Neural cell (in vitro differentiated cells): Measurements from ENCODE around the gene COLEC11. TPM values are rescaled to one million over a fixed set of nuclear protein-coding genes. Genes with fewer than 3 reads are reported as not detected.

Experiments
- H2AFZ ChIP-seq: fragments of 200-600, 300-800 bp; sonication (generic), shearing (Covaris generic); 2 replicates; pipeline ENCODE4 v1.6.0; 2014; ENCODE audit warnings: low read depth, mild to moderate bottlenecking, antibody characterized with exemption, low read length, moderate library complexity
- H3F3A ChIP-seq: fragments of 200-600 bp; shearing (Covaris generic); 2 replicates; pipeline ENCODE4 v1.6.1; 2016; ENCODE audit warnings: mild to moderate bottlenecking, moderate library complexity, mixed read lengths, antibody characterized with exemption, low read length; ENCODE audit not compliant: insufficient read depth, poor library complexity, severe bottlenecking
- H3K27ac ChIP-seq: fragments of 200-600, 300-800 bp; sonication (generic), shearing (Covaris generic); 2 replicates; pipeline ENCODE4 v1.5.1; 2014; ENCODE audit warnings: mild to moderate bottlenecking, low read length, moderate library complexity
- H3K27me3 ChIP-seq: fragments of 300-800, 200-600 bp; sonication (generic), shearing (Covaris generic); 2 replicates; pipeline ENCODE4 v1.6.0; 2014; ENCODE audit warnings: mild to moderate bottlenecking, low read depth, low read length, moderate library complexity; ENCODE audit not compliant: insufficient read depth
- H3K36me3 ChIP-seq: fragments of 300-800, 200-600 bp; sonication (generic), shearing (Covaris generic); 2 replicates; pipeline ENCODE4 v1.5.1; 2014; ENCODE audit warnings: mild to moderate bottlenecking, antibody characterized with exemption, low read length, moderate library complexity; ENCODE audit not compliant: insufficient read depth
- H3K4me2 ChIP-seq: fragments of 300-800, 200-600 bp; sonication (generic), shearing (Covaris generic); 2 replicates; pipeline ENCODE4 v1.6.0; 2014; ENCODE audit warnings: mild to moderate bottlenecking, low read length
- H3K4me3 ChIP-seq: fragments of 300-800, 200-600 bp; sonication (generic), shearing (Covaris generic); 2 replicates; pipeline ENCODE4 v1.5.1; 2014; ENCODE audit warnings: mild to moderate bottlenecking, low read length, moderate library complexity
- H3K79me2 ChIP-seq: fragments of 200-600 bp; shearing (Covaris generic); replicated peaks from 2 replicates; pipeline ENCODE4 v1.6.0; 2014; ENCODE audit warnings: mild to moderate bottlenecking, low read length, moderate library complexity; ENCODE audit not compliant: insufficient read depth
- H3K9ac ChIP-seq: fragments of 300-800, 200-600 bp; sonication (generic), shearing (Covaris generic); 2 replicates; pipeline ENCODE4 v1.6.1; 2016; ENCODE audit warnings: mild to moderate bottlenecking, low read length, mixed read lengths
- H3K9me2 ChIP-seq: fragments of 200-600 bp; shearing (Covaris generic); 2 replicates; pipeline ENCODE4 v1.6.1; 2016; ENCODE audit warnings: mild to moderate bottlenecking, low read length, mixed read lengths; ENCODE audit not compliant: insufficient read depth
- H3K9me3 ChIP-seq: fragments of 200-600, 300-800 bp; sonication (generic), shearing (Covaris generic); 2 replicates; pipeline ENCODE4 v1.6.1; 2016; ENCODE audit warnings: mild to moderate bottlenecking, mixed run types, low read length, moderate library complexity, mixed read lengths
- H4K20me1 ChIP-seq: fragments of 200-600 bp; shearing (Covaris generic); 2 replicates; pipeline ENCODE4 v1.6.1; 2016; ENCODE audit warnings: mild to moderate bottlenecking, mixed run types; ENCODE audit not compliant: insufficient read depth
- EP300 ChIP-seq: fragments of 450-650 bp; conservative IDR thresholded peaks from 2 replicates; pipeline ENCODE4 v1.6.1; 2014; ENCODE audit warnings: antibody characterized with exemption, mild to moderate bottlenecking, moderate library complexity; ENCODE audit not compliant: poor library complexity, severe bottlenecking
- EZH2 ChIP-seq: fragments of 200-600, 300-800 bp; shearing (Covaris generic), sonication (generic); IDR thresholded peaks from 2 replicates; pipeline ENCODE4 v1.6.1; 2014; ENCODE audit warnings: antibody characterized with exemption, low read length, borderline replicate concordance, mild to moderate bottlenecking; ENCODE audit not compliant: insufficient read depth, poor library complexity, severe bottlenecking
- MXI1 ChIP-seq: fragments of 450-650 bp; conservative IDR thresholded peaks from 2 replicates; pipeline ENCODE4 v1.6.1; 2014; ENCODE audit warnings: antibody characterized with exemption, mild to moderate bottlenecking; ENCODE audit not compliant: poor library complexity, severe bottlenecking
- POLR2AphosphoS5 ChIP-seq: IDR thresholded peaks from 2 replicates; pipeline ENCODE4 v1.6.1; 2012
- RAD21 ChIP-seq: fragments of 450-650 bp; conservative IDR thresholded peaks from 2 replicates; pipeline ENCODE4 v1.6.1; 2014; ENCODE audit warnings: antibody characterized with exemption, mild to moderate bottlenecking, moderate library complexity
- SMC3 ChIP-seq: fragments of 450-650 bp; conservative IDR thresholded peaks from 2 replicates; pipeline ENCODE4 v1.6.1; 2014; ENCODE audit warnings: antibody characterized with exemption, mild to moderate bottlenecking, moderate library complexity; ENCODE audit not compliant: poor library complexity
- TAF1 ChIP-seq: IDR thresholded peaks from 2 replicates; pipeline ENCODE4 v1.6.1; 2012; ENCODE audit warnings: low read depth
- polyA plus RNA-seq: library from polyadenylated mRNA; depleted of rRNA; stranded (reverse); fragments of >200 nt; gene quantifications from 2 replicates; pipeline ENCODE4 v1.2.3, GENCODE V29; 2014
- TF ChIP-seq, protein P1 (sequence below): fragments of 450-650 bp; IDR thresholded peaks from 2 replicates; pipeline ENCODE4 v1.5.1; 2014; ENCODE audit warnings: antibody characterized with exemption, mild to moderate bottlenecking, moderate library complexity; ENCODE audit not compliant: poor library complexity, severe bottlenecking
- TF ChIP-seq, protein P2 (sequence below): IDR thresholded peaks from 2 replicates; pipeline ENCODE4 v1.6.1; 2012; ENCODE audit warnings: borderline replicate concordance

COLEC11 gene
- polyA plus RNA-seq, 1 donor from 2014 or later, result 4.0 TPM

DNA sequence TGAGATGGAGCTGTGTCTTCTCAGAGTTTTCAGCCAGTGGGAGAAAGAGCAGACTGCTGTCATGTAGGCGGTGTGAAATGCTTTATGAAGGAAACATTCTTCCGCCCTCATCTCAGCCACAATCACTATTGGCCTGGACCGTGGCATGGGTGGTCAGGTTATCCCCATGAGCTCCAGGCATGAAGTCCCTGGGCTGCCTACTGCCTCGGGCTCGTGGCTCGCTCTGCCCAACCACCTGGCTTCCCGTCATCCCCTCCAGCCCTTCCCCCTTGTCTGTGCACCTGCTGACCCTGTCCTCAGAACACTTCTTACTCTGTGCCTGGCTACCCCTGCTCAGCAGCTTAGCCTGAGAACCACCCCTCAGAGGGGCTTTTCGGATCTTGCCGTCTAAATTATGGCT lies 15.5 kb downstream of the COLEC11 start:
- H2AFZ ChIP-seq, result no peak overlapping the region
- no peaks in the 10 kb centered on the region for H3K79me2 ChIP-seq
- H3K9me2 ChIP-seq, result no peaks in the 10 kb centered on the region
- H3K4me2 ChIP-seq, result no peak overlapping the region
- no peaks in the 10 kb centered on the region for H4K20me1 ChIP-seq
- H3K36me3 ChIP-seq, result no peaks in the 10 kb centered on the region
- H3K9ac ChIP-seq, result no peak overlapping the region
- TF ChIP-seq EZH2, result no peak
- no peak for TF ChIP-seq EP300
- no peak for TF ChIP-seq SMC3
- TF ChIP-seq, protein P1, sequence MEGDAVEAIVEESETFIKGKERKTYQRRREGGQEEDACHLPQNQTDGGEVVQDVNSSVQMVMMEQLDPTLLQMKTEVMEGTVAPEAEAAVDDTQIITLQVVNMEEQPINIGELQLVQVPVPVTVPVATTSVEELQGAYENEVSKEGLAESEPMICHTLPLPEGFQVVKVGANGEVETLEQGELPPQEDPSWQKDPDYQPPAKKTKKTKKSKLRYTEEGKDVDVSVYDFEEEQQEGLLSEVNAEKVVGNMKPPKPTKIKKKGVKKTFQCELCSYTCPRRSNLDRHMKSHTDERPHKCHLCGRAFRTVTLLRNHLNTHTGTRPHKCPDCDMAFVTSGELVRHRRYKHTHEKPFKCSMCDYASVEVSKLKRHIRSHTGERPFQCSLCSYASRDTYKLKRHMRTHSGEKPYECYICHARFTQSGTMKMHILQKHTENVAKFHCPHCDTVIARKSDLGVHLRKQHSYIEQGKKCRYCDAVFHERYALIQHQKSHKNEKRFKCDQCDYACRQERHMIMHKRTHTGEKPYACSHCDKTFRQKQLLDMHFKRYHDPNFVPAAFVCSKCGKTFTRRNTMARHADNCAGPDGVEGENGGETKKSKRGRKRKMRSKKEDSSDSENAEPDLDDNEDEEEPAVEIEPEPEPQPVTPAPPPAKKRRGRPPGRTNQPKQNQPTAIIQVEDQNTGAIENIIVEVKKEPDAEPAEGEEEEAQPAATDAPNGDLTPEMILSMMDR, result no peak
- no peak for TF ChIP-seq TAF1
- TF ChIP-seq, protein P2, sequence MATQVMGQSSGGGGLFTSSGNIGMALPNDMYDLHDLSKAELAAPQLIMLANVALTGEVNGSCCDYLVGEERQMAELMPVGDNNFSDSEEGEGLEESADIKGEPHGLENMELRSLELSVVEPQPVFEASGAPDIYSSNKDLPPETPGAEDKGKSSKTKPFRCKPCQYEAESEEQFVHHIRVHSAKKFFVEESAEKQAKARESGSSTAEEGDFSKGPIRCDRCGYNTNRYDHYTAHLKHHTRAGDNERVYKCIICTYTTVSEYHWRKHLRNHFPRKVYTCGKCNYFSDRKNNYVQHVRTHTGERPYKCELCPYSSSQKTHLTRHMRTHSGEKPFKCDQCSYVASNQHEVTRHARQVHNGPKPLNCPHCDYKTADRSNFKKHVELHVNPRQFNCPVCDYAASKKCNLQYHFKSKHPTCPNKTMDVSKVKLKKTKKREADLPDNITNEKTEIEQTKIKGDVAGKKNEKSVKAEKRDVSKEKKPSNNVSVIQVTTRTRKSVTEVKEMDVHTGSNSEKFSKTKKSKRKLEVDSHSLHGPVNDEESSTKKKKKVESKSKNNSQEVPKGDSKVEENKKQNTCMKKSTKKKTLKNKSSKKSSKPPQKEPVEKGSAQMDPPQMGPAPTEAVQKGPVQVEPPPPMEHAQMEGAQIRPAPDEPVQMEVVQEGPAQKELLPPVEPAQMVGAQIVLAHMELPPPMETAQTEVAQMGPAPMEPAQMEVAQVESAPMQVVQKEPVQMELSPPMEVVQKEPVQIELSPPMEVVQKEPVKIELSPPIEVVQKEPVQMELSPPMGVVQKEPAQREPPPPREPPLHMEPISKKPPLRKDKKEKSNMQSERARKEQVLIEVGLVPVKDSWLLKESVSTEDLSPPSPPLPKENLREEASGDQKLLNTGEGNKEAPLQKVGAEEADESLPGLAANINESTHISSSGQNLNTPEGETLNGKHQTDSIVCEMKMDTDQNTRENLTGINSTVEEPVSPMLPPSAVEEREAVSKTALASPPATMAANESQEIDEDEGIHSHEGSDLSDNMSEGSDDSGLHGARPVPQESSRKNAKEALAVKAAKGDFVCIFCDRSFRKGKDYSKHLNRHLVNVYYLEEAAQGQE, result no peak
- TF ChIP-seq MXI1, result no peak
- TF ChIP-seq RAD21, result no peak
- TF ChIP-seq POLR2AphosphoS5, result no peak
- no peak overlapping the region for H3K27ac ChIP-seq
- no peaks in the 10 kb centered on the region for H3F3A ChIP-seq
- H3K9me3 ChIP-seq, result no peaks in the 10 kb centered on the region
- no peaks in the 10 kb centered on the region for H3K27me3 ChIP-seq
- no peak overlapping the region for H3K4me3 ChIP-seq

DNA sequence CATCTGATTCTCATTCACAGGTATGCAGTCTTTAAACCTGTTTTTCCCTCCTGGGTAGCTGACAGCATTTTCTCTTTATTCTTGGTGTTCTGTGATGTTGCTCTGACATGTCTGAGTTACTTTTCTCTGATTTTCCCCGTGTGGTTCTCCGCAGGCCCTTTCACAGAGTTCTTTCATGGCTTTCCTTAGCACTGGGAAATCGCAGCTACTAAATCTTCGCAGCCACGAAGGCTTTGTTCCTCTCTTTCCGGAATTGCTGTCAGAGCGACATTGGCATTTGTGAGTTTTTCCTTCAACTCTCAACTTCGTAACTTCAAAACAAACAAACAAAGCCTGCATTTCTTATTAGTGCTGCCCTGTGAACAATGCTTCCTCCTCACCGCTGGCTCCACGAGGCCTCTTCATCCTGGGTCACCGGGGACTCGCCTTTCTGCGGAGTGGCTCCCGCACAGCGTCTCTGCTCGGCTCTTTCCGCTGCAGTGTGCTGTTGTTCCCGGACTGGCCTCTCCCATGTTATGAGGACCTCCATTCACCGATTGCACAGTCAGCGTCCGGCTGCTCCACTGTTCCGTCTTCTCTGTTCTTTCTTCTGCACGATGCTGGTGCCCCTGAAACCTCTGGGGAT lies 16.1 kb downstream of the COLEC11 start:
- no peaks in the 10 kb centered on the region for H3K27me3 ChIP-seq
- no peaks in the 10 kb centered on the region for H4K20me1 ChIP-seq
- H3K36me3 ChIP-seq, result no peaks in the 10 kb centered on the region
- no peaks in the 10 kb centered on the region for H3F3A ChIP-seq
- H3K27ac ChIP-seq, result no peak overlapping the region
- H3K9me3 ChIP-seq, result no peaks in the 10 kb centered on the region
- no peaks in the 10 kb centered on the region for H3K9me2 ChIP-seq
- no peak overlapping the region for H3K9ac ChIP-seq
- H3K79me2 ChIP-seq, result no peaks in the 10 kb centered on the region
- TF ChIP-seq, protein P1, result no peak
- TF ChIP-seq SMC3 (no peak), EZH2 (no peak), POLR2AphosphoS5 (no peak), MXI1 (no peak), TAF1 (no peak), RAD21 (no peak), EP300 (no peak)
- TF ChIP-seq, protein P2, result no peak
- no peak overlapping the region for H3K4me3 ChIP-seq
- H2AFZ ChIP-seq, result no peak overlapping the region
- no peak overlapping the region for H3K4me2 ChIP-seq
